Tongue (tissue), 2 donors: ENCODE results near the gene PARP1. TPM values are rescaled to one million over a fixed set of nuclear protein-coding genes. Genes with fewer than 3 reads are reported as not detected.
"Not testable (repeated sequence)": the region's sequence is repeated elsewhere in the genome, so short reads cannot be mapped to it uniquely, and the experiment has no call there.

Source experiments
- DNase-seq: peaks from one replicate; pipeline ENCODE4 v3.0.0-alpha.2; 2015
- total RNA-seq: library from RNA; depleted of rRNA; stranded (reverse); fragments of >200 nt; gene quantifications from one replicate; pipeline ENCODE4 v1.2.3, GENCODE V29; 2014

Gene PARP1
- total RNA-seq, result 150 TPM

DNA sequence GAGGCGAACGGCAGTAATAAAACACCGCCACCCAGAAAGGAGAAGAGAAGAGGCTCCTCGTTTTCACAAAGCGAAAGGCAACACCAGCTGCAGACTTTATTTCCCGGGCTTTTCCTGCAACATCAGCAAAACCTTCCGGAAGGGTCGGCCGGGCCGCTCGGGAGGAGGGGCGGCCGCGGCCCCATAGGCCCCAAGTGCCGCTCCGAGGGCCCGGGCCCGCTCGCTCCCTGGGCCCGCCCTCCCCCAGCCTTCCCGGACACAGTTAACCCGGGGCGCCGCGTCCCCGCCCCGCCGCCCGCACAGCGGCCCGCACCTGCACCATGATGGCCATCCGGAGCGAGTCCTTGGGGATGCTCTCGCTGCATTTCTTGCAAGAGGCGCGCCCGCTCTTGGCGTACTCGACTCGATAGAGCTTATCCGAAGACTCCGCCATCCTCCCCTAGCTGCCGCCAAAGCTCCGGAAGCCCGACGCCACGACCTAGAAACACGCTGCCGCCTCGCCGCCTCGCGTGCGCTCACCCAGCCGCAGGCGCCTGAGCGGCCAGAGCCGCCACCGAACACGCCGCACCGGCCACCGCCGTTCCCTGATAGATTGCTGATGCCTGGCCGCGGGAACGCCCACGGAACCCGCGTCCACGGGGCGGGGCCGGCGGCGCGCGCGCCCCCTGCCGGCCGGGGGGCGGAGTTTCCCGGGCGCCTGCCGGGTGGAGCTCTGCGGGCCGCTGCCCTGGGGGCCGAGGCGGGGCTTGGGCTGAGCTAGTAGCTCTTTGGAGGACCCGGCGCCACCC, at the start of gene PARP1:
PARP1 (minus strand) TSS at position 597 of the 788 bp plus-strand sequence; CDS start at position 433, 164 bp downstream.
- DNase-seq, result peak; percentile 94

DNA sequence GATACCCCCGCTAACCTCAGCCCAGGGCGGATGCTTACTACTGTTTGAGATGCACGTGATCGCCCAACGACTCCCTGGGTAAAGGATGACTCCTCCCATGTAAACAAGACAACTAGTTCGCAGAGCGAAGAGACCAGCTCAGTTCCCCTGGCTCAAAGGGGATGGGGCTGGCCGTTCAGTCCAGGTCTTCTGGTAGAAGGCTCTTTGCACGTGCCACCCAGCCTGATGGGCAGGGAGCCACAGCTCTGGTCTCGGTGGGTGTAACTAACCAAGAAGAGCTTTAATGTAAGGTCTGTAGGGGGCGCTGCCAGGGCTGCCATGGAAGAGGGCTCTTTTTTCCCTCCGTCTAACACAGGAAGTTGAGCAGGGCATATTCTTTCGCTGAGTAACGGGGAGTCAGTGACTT, 49.4 kb upstream of the PARP1 start:
- DNase-seq, result no peak

DNA sequence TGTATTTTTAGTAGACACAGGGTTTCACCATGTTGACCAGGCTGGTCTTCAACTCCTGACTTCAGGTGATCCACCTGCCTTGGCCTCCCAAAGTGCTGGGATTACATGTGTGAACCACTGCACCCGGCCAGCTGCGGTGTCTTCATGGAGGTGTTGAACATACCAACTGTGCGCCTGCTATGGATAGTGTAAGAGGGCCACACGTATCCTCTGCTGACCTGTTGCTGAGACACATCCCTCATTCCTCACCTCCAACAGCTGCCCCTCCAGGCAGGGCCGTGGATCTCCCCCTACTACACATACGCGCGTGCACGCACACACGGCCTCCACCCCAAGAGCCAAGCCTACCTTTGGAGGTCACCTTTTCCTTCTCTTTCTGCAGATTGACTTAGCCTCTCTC, 48.0 kb upstream of the PARP1 start:
- DNase-seq, result no peak

DNA sequence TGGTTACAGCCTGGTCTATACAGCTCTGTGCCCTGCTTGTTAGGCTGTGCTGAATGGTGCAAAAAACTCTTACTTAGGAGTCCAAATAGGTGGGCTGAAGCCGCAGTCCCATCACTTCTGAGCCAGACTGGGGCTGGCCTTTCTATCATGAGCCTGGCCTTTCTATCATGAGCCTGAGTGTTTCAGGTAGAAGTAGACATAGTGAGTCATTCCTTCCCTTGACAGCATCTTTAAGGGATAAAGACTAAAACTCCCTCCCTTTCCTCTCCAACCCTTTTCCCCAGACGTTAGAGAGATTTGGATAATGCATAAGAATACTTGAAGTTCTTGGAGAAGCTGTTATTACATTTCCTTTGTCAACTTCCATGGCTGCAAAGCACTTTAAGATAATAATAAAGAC, 46.5 kb upstream of the PARP1 start:
- DNase-seq, result no peak

DNA sequence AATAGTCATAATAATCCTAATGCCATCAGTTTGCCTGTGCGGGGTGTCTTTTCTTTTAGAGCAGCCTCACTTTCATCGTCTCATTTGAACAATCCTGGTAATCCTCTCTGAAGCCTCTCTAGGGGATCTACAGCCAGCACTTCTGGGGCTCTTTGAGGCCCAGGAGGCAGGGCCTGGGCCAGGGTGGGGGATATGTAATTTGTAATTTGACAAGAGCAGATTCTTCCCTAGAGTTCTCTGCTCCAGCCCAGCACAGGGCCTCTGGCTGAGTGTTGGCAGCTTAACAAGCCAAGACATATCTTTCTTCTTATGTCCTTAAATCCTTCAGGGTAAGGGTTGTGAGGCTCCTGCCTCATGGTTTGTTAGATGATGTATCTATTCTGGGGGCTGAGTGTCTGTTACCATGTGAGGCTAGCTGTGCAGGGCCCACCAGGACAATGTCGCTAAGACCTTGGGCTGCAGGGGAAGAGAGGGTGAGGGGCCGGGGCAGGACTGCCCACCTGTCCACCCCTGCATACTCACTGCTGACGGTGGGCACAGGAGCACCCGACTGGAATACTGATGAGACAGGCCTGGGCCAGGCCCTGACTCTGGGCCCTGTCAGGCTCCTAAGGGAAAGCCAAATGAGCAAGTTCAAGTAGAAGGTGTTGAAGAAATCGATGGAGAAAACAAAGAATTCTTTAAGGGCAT, 45.3 kb upstream of the PARP1 start:
- peak; percentile 51 for DNase-seq

DNA sequence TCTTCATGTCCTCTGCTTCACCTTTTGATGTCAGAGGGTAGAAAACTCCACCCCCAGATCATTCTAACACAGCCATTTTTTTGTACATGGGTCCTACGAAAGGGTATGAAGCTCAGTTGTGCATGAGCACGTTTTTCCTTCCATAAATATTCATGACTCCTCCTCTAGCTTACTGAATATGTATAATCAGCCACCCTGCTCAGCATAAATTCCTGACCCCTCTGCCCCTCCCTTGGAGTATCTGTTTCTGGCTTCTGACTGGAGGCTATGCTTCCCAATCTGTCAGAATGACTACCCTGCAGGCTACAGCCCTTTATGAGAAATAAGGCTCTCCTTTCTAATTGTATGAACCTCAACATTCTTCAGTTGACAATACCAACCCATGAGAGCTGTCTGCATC, 42.8 kb upstream of the PARP1 start:
- no peak for DNase-seq

DNA sequence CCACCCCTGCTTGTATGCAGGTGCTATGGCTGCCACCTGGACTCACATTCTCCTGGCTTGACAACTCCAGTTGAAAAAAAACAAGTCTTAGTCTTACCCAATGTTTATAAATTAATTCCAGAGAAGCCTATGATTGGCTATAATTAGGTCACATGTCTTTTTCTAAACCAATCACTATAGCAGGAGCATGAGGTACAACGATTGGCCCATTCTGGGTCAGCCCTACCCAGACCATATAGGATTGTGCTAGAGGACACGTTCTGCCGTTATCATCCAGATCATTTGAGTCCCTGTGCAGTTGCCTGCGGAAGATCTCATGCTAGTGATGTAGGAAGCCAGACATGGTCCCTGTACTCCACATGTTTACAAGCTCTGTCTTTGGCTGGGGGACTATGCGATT, 41.9 kb upstream of the PARP1 start:
- DNase-seq, result no peak

DNA sequence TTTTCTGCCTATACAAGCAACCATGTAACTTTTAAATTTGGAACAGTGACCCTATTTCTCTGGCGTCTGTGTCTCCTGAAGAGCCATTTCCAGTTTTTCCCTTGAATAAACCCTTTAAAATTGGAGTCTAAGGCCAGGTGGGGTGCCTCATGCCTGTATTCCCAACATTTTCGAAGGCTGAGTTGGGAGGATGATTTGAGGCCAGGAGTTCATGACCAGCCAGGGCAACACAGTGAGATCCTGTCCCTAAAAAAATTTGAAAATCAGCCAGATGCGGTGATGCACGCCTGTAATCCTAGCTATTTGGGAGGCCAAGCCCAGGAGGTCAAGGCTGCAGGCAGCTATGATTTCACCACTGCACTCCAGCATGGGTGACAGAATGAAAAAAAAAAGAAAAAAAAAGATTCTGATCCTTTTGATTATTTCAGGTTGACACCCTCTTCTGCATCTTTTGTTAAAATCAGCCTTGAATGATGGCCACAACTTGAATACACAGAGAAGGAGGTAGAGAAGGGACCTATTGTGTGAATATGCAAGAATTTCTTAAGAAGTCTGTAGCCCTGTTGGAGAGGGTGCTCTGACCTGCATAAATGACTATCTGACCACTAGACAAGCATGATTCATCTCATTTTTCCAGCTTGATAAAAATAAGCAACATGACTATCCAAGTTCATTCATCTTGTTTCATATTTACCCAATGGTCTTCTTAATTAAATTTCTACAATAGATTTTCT, 40.2 kb upstream of the PARP1 start:
- no peak for DNase-seq

DNA sequence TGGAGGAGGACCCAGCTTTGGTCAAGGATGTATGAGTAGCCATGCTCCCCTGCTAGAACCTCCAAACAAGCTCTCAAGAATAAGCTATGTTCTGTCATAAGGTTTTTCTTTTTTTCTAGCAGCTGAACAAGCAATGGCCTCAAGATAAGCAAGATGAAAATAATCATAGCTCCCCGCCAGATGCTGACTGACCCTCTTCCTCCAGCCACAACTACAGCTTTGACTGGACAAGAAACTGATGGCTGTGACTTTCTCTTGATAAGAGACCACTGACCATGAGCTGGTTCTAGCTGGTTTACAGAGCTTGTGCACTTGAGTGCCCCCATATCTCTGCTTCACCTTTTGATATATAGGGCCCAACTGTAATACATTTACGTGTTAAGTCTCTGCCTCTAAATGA, 38.2 kb upstream of the PARP1 start:
- DNase-seq, result no peak

DNA sequence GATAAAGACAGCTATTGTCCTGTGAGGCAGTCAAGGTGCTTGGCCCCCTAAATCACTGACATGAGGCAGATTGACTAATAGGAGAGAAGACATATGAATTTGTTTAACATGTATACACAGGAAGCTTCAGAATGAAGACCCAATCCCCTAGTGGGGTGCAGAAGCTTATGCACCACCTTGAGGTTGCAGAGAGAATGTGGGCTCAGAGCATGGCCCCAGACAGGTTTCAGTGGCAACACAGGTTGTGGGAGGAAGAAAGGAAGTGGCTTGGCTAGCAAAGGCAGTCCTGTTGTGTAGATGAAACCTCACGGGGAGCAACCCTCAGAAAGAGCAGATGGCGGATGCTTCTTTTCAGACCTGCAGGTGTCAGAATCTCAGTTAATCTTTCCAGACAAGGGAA, 37.0 kb upstream of the PARP1 start:
- no peak for DNase-seq

DNA sequence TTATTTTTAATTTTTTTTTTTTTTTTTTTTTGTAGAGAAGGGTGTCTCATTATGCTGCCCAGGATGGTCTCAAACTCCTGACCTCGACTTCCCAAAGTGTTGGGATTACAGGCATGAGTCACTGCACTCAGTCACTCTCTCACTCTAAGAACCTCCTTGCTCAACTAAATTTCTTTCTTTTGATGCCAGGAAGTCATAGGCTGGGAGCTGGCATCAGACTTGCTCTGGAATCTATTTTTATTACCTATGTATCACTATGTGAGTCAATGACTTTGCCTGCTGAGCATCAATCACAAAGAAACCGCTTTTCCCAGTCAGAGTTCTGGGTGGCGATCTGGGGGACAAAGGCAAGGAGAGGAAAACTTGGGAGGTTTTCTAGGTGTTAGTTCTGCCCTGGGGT, 35.5 kb upstream of the PARP1 start:
- DNase-seq, result no peak

DNA sequence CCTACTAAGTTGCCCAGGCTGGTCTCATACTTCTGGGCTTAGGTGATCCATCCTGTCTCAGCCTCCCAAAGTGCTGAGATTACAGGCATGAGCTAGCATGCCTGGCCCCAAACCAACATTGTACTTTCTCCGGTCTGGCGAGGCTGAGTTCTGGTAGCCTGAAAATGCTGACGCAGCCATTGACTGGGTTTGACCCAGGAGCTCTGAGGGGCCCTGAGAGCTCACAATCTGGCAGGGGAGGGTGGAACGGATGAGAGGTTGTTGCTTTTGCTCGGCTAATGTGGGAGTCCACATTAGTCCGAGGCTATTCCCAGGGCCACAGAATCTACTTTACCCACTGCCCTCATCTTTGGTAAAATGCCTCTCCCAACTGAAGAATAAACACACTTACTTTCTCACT, 35.1 kb upstream of the PARP1 start:
- no peak for DNase-seq

DNA sequence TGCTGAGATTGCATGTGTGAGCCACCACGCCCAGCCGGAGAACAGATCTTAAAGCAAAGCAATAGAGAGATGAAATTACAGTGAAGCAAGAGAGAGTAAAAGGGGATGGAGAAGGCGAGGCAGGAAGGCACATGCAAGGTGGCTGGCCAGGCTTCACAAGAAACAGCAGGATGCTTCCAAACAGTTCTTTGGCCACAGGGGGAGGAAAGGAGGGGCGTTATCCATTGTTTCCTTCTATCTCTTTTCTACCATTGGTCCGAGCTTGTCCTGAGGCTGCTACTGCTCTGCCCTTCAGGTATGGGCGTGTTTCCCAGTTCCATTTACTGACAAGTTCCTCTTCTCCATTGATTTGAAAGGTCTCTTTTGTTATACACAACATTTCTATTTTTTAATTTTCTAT, 33.7 kb upstream of the PARP1 start:
- no peak for DNase-seq

DNA sequence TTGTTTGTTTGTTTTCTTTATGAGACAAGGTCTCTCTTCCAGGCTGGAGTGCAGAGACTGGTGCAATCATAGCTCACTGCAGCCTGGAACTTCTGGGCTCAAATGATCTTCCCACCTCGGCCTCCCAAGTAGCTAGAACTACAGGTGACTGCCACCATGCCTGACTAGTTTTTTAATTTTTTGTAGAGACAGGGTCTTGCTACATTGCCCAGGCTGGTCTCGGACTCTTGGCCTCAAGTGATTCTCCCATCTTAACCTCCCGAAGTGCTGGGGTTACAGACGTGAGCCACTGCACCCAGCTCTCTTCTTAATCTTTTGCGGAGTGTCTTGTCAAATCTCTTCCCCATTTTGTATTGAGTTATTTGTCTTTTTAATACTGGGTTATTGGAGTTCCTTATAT, 32.6 kb upstream of the PARP1 start:
- DNase-seq, result no peak

DNA sequence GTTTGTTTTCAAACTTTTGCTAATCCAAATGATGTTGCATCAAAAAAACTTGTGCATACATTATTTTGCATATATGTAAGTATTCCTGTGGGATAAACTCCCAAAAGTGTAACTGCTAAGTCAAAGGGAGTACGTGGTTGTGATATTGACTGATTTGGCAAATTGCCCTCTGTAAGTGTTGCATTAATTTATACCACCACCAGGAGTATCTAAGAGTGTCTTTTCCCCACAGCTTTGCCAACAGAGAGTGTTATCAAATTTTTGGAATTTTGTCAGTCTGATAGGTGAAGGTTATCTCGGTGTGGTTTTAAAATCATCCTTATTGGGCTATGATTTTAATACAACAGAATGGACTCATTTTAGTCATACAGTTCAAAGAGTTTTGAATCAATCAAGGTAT, 30.1 kb upstream of the PARP1 start:
- no peak for DNase-seq

DNA sequence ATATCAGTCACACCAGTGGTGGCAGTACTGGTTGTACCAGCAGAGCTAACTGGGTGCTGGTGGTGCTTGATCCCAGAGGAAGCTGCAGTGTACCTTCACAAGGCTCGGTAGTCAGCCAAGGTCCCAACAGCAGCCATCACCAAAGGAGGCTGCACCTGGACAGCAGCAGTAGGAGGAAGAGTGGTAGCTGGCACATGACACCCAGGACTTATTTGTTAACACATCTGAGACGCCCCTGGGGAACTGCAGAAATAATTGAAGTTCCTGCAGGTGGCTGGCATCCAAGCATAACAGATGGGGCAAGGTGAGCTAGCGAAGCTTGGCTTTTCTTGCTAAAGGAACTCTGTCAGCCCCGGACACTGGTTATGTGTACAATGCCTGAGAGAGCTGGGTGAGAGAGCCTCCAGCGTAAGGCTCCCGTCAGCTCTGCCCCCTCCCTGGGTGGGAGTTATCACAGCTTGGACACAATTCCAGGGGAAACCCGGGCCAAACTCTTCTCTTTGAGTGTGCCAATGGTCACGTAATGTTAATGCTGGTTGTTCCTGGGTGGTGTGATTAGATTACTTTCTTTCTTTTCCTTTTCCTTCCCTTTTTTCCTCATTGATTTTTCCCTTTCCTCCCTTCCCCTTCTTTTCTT, 29.1 kb upstream of the PARP1 start:
- DNase-seq, result no peak

DNA sequence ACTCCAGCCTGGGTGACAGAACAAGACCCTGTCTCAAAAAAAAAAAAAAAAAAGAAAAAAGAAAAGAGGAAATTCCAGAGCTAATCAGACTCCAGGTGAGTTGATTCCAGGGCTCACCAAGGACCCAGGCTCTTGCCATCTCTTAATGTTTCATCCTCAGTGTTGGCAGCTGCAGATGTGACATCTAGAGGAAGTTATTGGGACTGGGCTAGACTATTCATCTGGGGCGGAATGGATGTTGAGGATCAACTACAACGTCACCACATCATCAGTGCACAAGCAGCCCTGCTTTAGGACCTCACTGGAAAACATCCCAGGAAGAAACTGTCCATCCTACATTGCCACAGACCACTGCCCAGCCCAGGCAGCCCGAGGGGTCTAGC, 28.6 kb upstream of the PARP1 start:
- no peak for DNase-seq

DNA sequence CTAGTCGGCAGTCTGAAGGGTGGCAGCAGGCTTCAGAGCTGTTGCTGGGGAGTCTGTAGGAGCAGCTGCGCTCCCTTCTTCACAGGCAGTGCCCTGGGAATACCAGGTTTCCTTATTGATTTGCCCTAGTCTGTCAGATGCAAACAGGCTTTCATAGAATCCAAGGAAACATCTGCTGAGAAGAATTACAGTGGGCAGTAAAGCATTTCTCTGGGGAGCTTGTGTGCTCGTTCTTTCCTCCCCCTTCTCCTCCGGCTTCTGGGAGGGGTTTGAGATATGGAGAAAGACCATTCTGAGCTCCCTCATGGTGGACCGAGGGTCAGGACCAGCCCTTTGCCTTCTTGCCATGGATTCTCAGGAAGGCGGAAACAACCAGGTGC, 25.4 kb upstream of the PARP1 start:
- no peak for DNase-seq

DNA sequence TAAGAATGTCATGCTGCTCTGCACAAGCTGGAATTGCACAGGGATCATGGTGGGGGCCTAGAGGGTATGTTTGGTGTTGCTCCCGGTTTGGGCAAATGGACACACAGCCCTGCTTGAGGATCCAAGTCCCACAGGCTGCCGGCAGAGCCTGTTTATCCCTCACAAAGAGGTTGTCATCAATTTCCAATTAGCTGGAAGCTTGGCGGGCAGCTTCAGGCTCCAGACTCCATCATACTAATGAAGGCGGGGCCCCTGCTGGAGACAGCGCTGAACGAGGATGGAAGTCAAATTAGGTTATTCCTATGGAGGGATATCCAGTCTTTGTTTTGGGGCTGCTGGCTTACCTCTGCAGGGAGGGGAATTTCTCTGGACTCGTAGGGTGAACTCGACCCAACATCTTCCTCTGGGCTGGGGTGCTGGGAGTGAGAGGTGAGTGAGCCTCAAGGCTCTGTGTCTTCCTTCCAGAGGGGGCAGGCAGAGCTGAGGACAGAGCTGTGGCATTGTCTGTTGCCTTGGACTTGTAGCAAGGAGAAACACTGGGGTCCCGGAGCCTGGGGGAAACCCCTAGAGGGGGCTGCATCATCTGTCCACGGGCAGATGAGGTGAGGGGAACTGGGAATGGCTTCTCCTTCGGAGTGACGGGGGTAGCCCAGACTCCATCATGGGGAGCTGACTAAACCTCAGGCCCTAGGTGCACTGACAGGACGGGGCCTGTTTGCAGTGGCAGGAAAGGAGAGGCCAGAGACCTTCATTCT, 24.9 kb upstream of the PARP1 start:
- no peak for DNase-seq

DNA sequence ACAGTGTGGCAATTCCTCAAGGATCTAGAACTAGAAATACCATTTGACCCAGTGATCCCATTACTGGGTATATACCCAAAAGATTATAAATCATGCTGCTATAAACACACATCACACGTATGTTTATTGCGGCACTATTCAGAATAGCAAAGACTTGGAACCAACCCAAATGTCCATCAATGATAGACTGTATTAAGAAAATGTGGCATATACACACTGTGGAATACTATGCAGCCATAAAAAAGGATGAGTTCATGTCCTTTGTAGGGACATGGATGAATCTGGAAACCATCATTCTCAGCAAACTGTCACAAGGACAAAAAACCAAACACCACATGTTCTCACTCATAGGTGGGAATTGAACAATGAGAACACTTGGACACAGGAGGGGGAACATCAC, 24.0 kb upstream of the PARP1 start:
- DNase-seq, result not testable (repeated sequence)

DNA sequence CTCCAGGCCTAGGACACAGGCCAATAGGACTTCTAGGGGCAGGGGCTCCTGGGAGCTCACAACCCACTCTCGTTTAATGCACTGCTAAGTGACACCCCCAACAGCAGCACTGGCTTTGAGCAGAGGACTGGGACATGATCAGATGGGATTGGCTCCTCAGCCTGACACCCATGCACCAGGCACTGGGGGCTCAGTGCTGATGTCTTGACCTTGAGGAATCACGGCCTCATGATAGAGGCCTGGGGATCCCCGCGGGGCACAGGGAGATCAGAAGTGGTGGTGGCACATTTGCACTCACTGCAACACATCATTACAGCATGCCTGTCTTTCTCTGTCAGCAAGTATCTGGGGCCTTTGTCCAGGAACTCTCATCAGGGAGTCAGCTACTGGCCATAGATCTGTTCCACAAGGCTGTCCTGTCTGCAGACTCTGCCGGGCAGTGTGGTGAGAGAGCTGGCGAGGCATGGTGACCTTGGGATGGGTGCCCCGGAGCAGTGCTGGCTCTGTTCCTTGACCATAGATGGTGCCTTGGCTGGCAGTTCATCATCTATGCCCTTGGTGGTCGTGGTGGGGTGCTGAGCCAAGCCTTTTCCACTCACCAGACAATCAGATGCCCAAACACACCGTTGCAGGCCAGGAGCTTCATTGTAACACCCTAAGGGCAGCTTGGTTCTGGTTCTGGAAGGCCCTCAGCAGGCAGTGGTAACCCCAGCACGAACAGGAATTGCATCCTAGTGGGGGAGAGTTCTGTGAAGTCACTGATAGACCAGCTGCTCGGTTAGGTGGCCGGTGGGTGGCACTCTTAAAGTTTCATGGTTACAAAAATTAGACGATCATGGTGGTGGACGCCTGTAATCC, 22.2 kb upstream of the PARP1 start:
- DNase-seq, result no peak
